Dermis blood vessel endothelial cell (primary cell): ENCODE results near the gene TIMM22. TPM values are rescaled to one million over a fixed set of nuclear protein-coding genes. Genes with fewer than 3 reads are reported as not detected.
A peak's percentile ranks its signal among the peaks of the same experiment; 100 is the strongest.

Experiments used
- DNase-seq: peaks from one replicate; pipeline ENCODE4 v3.0.0; 2010
- total RNA-seq: library from RNA; depleted of rRNA; stranded (reverse); fragments of >200 nt; gene quantifications from 2 replicates; pipeline ENCODE4 v1.2.3, GENCODE V29; 2014

TIMM22 gene
- total RNA-seq, 1 donor from 2014 or later, result 22.3 TPM

DNA sequence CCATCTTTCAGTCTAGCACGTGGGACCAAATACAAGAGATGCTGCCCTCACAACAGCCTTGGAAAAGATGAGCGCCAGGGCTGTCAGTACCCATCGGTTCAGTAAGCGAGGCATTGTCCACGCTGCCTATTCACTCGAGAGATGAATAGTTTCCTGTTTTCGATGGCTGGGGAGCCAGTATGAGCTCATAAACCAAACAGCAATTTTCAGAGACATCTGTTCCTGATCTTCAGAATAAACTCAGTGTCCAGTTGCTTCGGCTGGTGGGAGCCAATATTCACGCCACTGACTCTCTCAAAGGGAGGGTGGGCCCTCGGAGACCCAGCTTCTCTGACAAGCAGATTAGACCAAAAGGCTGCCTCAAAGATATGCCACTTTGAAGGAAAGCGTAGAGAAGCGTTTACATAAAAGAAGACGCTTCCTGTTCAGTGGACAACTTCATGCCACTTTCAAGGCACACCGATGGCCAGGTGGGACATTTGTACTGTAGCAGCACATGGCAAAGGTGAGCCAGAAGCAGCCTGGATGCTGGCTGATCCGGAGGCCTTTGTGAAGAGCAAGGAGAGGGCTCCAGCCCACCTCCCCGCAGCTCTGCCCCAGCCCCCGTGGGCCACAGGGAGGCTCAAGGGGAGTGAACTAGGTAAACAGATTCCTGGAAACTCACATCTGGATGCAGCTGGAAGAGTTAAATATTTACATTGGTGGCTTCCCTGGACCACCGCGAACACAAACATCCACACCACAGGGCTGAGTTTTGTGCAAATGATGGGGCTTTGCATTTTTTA lies 6.0 kb downstream of the TIMM22 start:
- DNase-seq, result peak; percentile 90

DNA sequence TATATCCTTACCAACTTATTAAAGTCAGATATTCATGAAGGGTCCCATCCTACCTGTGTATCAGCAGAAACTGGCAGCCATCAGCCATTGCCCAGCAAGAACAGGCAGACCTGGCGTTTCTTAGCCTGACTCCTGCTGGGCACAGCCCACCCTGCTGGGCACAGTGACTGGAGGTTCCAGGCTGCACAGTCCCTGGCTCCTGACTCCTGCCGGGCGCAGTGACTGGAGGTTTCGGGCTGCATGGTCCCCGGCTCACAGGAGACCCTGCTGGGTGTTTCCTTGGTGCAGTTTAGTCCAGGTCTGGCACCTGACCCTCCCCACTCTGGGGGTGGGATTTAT lies 6.7 kb downstream of the TIMM22 start:
- DNase-seq, result peak; percentile 14

DNA sequence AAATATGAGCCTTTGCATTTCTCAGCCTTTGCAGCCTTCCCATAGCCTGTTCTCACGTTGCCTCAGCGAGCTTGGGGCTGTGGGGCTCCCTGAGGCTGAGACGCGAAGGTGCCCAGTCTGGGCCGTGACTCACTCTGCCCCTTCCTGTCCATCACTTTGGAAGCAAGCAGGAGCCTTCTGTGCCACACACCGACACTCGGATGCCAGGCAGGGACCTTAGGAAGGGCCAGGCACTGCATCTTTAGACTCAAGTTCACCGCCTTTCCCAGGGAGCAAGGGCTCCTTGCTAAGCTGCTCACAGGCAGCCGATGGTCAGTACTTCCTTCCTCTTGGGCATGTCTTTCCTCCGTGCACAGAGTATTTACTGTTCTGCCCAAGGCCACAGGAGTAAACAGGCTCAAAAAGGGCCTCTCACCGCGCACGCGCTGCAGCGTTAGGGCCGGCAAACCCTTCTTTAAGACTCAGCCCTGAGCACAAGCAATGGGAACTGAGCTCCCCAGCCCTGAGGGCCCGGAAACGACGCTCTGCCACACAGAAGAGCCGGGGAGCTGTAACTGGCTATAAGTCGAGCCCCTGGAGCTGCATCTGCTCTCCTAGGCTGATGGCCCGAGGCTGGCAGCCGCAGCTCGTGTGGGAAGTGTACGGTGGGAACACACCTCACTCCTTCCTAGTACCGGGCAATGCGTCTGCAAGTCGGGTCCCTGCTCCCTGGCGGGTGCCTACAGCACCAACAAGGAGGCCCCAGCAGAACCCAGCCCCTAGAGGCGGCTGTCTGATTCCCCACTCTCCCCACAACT lies 7.2 kb downstream of the TIMM22 start:
- DNase-seq, result peak; percentile 71

DNA sequence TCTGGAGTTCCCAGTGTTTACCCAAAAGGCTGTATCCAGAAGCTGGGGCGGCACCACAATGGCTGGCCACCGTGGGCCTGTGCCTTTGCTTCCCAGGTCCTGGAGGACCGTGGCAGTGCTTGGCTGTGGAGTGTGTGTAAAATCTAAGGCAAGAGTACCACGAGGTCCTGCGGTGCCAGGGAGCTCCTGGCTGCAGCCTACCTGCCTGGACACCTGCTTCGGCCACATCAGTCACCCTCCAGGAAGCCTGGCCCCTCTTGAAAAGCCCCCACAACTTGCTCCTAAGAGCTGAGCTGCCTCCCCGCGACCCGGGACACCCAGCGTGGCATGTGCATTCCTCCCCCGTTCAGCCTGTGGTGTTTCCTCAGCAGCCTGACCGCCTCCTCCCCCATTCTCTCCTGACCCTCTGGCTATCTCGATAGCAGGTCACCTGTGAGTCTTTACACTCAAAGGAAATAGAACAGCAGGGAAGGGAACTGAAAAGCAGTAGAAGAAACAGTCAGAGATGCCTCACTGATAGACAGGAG lies 7.9 kb downstream of the TIMM22 start:
- peak; percentile 19 for DNase-seq

DNA sequence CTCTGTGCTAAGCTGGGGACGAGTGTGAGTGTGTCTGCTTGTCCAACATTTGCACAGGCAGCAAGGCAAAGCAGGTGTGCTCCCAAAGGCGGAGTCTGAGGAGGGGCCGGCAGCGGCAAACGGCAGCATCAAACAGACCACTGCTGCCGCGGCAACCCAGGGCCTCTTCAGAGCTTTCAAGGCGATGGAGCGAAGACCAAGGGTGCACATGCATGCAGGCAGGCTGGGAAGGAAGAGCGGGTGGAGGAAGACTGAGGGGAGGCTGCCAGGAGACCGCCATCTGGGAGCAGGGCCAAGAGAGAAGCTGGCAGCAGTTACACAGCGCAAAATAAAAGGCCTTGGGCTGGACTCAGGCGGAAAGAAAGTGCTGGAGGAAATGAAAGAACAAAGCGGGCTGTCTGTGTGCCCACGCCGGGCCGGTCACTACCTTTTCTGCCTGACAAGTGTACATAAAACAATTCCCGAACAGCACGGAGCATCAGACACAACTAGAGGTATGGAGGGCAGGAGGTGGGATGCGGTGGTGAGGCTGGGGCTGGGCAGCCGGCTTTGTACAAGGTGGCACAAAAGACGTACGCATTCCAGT lies 8.5 kb downstream of the TIMM22 start:
- peak; percentile 79 for DNase-seq

DNA sequence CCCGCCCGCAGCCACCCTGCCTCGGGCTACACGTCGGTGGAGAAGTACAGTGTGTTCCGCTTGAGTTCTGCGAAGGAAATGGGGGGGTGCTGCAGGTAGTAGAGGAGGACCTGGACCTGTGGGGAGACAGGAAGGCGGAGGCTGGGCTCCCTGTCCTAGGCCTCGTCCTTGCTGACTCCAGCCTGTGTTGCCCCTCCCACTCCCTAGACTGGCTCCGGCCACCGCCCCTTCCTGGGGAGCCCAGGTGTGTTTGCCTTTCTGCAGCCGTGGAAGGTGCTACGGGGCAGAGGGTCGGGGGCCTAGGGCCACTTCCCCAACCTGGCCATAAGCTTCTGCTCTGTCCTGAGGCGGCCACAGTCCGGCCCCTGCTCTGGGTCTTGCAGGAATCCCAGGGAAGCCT lies 9.1 kb downstream of the TIMM22 start:
- DNase-seq, result no peak

DNA sequence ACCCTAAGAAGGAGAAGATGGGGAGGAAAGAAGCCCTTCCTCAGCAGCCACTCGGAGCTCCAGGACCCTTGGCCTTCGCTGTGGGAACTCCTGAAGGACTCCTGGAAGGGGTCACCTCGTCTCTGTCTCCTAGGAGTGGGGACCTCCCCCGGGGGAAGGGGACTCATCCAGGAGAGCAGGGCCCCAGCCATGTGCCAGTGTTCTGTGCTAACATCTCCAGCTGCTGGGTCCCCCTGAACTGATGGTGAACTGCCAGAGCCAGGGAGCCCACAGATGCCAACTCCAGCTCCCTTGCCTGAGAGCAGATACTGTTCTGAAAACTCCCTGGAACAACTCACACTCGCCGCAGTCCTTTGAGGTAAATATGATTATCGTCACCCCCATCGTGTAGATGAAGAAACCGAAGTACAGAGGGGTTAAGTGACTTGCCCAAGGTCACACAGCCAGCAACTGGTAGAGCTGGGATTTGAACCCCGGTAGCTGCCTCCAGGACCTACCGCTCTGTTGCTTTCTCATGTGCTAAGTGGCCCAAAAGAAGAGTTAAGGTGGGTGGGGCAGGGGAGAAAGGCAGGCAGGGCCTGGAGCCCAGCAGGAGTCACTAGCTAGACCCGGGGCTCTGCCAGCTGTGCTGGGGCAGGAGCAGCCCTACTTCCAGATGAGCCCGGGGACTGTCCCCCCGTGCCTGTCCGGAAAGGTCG lies 10.5 kb downstream of the TIMM22 start:
- DNase-seq, result no peak

DNA sequence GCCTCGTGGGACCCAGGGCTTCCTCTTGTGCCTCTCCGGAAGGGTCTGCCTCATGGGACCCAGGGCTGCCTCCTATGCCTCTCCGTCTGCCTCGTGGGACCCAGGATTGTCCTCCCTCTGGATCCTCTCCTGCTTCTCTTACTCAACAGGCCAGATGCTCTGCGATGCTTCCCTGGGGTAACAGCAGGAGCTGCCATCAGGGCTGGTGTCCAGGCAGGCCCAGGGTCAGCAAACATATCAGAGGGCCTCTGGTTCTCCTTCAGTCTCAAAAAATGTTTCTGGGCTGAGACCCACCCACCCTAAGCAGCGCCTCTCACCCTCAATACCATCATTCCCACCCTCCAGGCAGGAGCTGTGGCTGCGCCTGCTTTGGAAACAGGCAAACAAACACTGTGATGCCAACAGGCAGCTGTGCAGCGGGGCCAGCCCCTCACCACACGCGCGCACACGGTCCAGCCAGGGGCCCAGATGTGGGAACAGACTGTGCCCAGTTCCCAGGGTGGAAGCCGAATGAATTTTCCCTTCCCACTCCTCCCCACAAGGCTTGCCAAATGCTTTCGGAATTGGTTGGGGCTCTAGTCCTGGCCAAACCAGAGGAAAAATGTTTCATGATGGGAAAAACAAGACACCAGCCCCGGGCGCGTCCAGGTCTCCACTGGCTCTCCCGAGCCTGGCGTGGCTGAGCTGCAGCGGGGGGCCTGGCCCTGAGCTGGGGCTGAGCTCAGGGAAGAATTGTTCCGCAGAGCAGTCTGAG lies 11.3 kb downstream of the TIMM22 start:
- DNase-seq, result no peak

DNA sequence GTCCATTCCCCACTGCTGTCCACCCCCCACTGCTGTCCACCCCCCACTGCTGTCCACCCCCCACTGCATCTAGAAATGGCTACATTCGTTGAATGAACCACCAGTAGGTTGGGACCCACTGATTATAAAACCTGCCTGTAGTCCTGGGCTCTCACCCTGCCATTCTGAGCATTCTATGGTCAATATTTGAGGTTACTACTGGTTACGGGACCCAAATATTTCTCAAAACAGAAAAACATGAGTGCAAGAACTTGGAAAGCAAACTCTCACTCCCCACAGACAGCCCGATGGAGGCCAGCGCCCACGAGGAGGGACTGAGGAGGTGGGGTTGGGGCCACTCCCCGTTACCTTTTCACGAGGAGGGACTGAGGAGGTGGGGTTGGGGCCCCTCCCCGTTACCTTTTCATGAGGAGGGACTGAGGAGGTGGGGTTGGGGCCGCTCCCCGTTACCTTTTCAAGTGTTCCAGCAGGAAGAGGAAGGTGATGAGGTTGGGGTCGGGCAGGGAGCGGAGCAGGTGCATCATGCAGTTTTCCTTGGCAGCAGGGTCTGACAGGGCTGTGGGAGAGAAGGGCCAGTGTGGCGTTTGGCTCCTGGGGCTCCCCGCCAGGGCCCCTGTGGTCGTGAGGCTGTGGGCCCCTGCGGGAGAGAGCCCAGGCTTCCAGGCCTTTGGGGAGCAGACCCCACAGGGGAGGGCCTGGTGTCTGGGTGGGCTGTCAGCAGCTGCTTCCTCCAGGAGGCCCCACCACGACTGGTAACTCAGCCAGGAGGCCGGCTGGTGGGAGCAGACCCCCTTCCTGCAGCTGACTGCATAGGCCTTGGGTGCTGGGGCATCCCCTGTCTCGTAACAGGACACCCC lies 12.5 kb downstream of the TIMM22 start:
- DNase-seq, result no peak

DNA sequence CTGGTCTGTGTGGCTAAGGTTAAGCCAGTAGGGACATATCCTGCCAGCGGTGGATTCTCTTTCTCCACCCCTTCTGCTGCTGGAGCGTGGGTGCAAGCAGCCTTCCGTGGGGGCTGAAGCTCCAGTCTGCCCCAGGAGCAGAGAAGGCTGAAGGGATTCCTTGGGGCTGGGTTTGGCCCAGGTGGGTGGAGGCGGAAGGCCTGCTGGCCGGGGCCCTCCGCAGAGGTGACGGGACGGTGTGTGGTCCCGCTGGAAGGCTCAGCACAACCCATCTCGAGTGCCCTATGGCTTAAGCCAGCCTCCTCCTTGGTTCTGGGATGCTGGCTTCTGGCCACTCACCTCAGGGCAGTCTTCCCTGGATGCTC lies 13.1 kb downstream of the TIMM22 start:
- no peak for DNase-seq

DNA sequence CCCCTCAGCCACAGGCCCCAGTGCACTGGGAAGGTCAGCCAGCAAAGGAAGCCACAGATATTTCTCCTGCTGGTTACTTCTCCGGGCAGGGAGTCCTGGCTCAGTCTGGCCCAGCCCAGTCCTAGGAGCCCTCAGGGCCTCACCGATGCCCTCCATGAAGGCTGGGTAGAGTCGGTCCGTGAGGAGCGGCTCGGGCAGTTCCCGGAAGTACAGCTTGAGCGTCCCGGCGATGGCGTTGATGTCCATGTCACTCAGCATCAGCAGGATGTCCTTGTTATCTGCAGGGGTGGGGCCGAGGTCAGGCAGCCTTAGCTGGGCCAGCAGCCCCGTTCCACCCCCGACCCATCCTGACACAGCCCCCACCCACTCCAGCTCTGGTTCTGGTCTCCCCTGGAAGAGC lies 13.7 kb downstream of the TIMM22 start:
- DNase-seq, result no peak

DNA sequence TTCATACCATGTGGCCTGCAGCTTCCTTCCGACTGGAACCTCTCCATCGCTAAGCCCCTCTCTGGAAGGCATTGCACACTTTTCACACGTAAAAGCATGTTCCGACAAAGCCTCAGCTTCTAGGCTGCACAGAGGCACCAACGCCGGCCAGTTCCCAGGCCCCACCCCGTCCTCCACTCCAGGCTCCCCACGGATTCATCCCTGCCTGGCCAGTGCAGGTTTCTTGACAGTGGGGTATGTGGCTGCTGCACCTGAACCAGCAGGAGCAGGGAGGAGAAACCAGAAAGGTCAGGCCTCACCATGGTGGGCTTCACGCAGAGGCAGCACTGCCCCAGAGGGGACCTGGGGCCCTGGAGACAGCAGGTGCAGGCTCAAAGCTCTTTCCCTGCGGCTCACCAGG lies 14.2 kb downstream of the TIMM22 start:
- DNase-seq, result no peak

DNA sequence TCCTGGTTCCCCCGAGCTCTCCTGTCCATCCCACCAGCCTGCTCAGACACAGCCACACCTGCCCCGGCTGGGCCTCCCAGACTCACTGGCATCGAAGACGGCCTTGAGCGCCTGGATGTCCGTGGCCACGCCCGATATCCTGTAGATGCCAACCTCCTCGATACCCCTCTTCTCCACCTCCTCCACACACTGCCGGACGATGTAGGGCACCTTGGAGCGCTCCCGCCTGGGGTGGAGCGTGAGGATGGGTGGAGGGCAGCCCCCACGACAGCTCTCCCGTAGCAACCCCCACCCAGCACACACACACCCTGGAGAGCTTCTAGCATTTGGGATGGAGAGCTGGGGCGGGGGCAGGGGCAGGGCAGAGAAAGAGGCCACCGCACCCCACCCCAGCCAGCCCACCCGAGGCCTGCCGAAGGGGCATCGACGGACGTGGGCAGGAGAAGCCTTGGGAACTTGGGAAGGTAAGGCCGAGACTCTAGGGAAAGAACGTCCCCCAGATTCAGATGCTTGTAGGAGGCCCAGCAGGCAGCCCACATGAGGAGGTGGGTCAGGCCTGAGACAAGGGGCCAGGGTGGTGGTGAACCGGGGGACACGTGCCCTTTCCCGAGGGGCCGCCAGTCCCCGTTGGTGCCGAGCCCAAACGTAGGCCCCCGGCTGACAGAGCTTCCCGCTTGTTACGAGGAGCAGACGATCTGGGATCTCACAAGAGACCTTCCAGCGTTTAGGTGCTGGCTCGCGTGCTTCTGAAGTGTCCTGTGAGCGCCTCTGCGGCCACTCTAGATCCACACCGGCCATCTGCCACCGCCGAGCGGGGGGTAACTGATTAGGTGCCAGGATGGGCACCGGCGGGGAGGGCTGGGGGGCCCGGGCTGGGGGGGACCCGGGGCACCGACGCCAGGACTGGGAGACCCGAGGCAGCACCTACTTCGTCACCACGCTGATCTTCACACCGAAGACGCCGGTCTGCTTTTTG lies 15.1 kb downstream of the TIMM22 start:
- DNase-seq, result no peak

DNA sequence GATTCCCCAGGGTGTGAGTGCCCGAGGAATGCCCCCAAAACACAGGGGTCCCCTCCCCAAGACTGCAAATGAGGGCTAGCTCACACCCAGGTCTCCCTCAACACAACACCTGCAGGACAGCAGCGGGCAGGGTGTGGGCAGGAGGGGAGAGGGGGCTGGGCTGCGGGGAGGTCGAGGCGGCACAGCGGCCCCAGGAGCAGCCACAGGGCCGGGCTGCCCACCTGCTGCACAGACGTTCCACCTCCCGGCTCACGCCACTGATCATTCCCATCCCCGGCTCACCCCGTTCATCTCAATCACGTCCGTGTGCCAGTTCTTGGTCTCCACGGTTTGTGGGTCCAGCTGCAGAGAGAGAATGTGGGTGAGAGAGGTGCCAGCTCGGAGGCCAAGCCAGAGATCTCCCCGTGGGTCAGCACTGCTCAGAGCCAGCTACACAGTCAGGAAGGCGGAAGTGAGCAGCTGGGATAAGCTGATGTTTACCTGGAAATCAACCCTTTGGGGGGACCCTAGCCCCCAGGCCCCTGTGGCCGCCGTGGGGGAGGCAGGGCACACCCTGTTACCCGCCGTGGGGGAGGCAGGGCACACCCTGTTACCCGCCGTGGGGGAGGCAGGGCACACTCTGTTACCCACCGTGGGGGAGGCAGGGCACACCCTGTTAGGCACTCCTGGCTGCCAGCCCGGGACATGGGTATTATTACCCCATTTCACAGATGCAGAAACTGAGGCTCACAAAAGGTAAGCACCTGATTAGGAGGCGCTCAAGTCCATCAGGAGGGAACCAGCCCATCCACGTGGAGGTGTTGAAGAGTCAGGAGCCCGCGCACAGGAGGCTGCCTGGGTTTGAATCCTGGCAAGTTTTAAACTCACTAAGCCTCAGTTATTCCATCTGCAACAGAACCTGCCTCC lies 16.1 kb downstream of the TIMM22 start:
- no peak for DNase-seq

DNA sequence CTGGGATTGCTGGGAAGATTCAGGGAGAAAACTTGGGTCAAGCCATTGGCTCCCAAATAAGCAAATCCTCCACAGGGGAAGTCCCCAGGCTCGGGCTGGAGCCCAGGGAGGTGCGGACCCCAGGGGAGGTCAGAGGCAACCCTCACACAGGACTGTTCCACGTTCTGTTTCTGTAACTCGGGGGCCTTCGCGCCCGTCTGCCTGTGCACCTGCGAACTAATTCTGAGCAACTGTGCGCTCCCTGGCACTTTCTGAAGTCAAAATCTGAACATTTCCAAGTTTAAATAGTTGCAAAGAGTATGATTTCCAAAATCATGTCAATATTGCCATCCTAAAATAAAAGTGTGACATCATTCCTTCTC lies 16.8 kb downstream of the TIMM22 start:
- DNase-seq, result no peak

DNA sequence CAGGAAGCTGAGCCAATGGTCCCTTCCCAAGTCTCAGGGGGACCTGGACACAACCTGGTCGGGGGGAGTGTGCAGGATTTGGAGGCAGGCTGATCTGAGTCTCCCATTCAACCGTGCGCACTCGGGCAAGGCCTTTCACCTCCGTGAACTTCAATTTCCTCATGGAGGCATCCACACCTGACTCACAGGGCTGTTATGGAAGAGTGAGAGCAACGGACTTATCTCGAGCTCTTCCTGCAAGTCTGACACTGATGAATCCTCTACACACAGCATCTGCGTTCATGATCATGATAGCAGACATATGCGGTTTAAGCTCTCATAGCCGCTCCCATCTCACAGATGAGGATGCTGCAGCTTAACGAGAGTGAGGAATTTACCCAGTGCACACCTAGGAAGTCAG lies 21.6 kb downstream of the TIMM22 start:
- no peak for DNase-seq

DNA sequence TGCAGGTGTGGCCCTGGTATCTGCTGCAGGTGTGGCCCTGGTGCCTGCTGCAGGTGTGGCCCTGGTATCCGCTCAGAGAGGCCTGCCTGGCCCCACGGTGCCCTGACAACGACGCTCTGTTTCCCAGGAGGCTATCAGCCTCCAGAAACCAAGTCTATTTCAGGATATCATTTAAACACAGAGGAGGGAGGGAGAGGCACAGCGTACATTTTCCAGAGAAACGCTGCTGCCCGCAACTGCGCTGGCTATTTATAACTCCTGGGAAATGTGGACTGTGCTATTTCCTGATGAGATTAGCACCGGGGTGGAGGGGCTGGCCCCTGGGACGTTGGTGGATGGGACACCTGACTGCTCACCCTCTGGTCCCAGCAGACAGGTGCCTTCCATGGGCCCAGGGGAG lies 22.5 kb downstream of the TIMM22 start:
- DNase-seq, result no peak

DNA sequence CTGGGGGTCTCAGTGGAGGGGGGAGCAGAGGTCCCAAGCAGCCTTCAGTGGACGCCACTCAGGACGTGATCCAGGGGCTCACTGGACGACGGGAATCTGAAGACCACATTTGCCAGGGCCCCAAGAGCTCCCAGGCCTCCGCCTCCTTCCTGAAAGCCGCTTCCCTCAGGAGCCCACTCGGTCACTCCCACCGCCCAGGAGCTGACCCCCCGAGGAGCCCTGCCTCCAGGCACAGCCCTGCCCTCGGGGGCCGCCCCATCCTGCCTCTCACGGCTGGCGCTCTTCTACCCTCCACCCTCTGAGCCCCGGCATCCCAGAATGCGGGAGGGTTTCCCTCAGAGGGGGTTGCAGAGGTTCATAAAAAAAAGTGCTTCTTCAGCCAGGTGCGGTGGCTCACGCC lies 24.2 kb downstream of the TIMM22 start:
- DNase-seq, result no peak
